WI38 (cell line): Measurements from ENCODE around the gene SDCBP2.
A peak's percentile ranks its signal among the peaks of the same experiment; 100 is the strongest.

Source experiments
- H3K4me3 ChIP-seq: 2 replicates; pipeline ENCODE4 v1.5.1; 2011; ENCODE audit warnings: low read depth, mild to moderate bottlenecking, control low read depth, low read length
- TF ChIP-seq, protein P1 (sequence below): IDR thresholded peaks from 2 replicates; pipeline ENCODE4 v1.5.1; 2012; ENCODE audit warnings: low read depth, mild to moderate bottlenecking, control low read depth, low read length

SDCBP2 gene

DNA sequence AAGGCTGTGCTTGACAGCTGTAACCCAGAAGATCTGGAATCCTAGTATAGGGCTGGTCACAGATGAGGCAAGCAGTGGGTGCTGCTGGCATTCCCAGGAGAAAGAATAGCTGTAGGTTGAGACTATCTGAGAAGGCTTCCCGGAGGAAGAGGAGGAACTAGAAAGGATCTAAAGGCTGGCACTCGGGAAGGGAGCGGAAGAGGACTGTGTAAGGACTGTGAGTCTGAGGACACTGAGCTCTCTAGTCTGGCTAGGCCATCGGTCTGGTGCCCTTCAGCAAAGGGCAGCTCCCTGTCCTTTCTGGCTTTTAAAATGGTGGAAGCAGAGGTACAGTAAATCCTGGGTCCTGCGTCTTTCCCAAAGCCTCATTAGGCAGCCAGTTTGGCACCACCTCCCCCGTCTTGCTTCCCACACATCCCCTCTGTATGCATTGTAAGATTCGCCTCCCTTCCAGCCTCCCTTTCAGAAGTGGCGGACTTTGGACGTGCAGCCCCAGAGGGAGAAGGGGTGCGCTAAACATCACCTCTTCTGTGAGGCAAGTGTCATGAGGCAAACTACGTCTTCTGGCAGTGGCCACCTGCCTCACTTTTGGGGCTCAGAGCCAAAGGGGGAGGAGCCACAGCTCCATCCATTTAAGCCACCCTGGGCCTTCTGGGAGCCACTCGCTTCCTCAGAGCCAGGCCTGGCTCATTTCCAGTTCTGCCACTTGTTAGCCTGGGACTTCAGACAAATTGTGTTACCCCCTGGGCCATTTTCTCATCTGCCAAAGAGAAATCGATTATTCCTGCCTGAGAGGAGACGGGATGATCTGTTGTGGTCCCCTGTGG, 54.2 kb downstream of the SDCBP2 start:
- no peak overlapping the region for H3K4me3 ChIP-seq
- TF ChIP-seq, protein P1, sequence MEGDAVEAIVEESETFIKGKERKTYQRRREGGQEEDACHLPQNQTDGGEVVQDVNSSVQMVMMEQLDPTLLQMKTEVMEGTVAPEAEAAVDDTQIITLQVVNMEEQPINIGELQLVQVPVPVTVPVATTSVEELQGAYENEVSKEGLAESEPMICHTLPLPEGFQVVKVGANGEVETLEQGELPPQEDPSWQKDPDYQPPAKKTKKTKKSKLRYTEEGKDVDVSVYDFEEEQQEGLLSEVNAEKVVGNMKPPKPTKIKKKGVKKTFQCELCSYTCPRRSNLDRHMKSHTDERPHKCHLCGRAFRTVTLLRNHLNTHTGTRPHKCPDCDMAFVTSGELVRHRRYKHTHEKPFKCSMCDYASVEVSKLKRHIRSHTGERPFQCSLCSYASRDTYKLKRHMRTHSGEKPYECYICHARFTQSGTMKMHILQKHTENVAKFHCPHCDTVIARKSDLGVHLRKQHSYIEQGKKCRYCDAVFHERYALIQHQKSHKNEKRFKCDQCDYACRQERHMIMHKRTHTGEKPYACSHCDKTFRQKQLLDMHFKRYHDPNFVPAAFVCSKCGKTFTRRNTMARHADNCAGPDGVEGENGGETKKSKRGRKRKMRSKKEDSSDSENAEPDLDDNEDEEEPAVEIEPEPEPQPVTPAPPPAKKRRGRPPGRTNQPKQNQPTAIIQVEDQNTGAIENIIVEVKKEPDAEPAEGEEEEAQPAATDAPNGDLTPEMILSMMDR, result no peak

DNA sequence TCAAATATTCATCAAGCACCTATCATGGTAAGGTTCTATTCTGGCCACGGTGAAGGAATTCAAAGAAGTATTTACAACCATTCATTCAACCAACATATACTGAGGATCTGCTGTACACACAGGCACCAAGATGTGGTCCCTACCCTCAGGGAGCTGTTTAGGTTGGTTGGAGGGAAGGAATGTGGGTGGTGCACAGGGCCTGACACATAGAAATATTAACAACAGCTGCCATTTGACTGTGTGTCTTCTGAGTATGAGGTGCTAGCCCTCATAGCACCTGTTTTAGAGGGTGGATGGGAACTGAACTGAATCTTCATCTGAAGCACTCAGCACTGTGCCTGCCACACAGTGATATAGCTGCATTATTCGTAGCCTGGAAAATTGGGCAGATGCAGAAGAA, 55.6 kb downstream of the SDCBP2 start:
- H3K4me3 ChIP-seq, result no peak overlapping the region
- TF ChIP-seq, protein P1, result no peak

DNA sequence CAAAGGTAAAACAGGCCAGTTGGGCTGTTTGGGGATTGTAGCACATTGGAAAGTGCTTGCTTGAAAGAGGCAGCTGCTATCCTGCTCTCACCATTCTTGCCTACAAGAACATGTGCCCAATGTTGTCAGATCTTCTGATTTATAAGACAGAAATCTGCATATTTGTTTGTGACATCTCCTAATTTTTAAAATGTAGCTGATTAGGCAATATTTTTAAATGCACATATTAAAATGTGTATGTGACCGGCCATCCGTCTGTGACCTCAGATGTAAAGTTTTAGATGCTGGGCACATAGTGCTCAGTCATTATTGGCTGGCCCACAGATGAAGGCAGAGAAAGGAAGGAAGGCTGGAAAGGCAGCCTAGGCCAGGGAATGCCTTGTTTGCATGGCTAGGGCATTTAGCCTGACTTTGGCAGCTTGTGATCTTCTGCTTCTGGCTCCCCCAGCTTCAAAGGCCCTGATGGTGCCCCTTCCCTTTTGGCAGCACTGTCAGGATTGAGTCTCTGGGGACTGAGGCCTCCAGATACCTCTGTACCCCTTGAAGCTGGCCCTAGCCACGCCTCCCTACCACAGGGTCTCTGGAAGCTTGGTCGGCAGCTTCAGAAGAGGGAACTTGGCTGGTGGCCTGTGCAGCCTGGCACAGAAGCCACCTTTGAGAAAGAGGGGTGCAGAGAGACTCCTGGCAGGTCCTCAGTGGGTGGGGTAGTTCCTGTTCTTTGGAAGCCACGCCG, 56.4 kb downstream of the SDCBP2 start:
- H3K4me3 ChIP-seq, result no peak overlapping the region
- TF ChIP-seq, protein P1, result no peak

DNA sequence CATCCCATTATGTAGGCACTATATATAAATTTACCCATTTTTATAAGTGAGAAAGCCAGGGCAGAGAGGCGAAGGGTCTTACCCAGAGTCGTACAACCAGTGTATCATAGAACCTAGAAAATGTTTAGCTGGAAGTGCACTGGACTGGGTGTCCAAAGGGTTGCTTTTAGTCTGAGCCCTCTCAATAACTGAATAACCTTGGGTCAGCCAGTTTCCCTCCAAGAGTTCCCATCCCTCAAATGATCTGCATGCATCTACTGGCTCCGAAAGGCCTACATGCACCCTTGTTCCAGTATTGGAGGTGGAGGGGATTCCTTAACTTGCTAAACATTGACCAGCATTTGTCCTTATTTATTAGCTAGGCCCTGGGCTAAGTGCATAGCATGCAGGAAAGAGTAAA, 59.1 kb downstream of the SDCBP2 start:
- TF ChIP-seq, protein P1, result no peak

DNA sequence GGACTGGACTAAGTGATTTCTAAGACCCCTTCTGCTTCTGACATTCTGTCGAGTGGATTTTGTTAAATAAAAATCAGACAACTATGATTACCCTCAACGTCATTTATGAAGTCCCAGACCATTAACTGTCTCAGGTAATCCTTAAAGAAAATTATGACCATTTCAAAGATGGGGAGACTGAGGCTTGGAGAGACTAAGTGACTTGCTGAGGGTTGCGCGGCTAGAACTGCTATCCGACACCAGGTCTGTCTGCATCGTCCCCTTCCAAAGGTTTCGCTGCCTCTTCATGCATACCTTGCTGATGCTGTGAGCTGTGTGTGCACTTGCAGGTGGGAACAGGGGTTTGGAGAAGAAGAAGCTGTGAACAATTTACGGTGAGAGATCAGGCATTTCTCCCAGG, 59.7 kb downstream of the SDCBP2 start:
- TF ChIP-seq, protein P1, result no peak
- no peak overlapping the region for H3K4me3 ChIP-seq

More for the DNA sequence above, 59.1 kb downstream of the SDCBP2 start:
- no peak overlapping the region for H3K4me3 ChIP-seq

DNA sequence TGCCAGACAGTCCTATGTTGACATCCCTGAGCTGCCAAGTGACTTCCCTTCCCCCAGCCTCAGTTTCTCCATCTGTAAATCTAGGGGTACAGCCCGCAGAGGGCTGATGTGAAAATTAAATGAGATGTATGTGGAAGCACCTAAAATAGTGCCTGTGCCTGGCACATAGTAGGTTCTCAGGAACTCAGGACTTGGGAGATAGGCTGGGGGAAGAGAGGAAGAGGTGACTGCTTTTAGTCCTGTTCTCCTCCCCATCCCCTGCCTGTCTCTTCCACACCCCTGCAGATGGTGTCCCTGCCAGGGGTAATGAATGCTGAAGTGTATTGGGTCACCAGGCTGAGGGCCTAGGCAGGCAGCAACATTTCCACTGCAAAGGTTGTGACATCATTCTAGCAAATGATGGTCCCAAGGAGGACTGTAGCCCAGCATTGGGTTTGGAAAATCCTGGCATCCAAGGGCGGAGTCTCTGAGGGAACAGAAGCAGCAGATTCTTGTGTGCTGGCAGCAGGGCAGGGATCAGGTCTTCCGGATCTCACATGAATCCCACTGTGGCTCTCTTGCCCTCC, 61.0 kb downstream of the SDCBP2 start:
- TF ChIP-seq, protein P1, result no peak
- no peak overlapping the region for H3K4me3 ChIP-seq

DNA sequence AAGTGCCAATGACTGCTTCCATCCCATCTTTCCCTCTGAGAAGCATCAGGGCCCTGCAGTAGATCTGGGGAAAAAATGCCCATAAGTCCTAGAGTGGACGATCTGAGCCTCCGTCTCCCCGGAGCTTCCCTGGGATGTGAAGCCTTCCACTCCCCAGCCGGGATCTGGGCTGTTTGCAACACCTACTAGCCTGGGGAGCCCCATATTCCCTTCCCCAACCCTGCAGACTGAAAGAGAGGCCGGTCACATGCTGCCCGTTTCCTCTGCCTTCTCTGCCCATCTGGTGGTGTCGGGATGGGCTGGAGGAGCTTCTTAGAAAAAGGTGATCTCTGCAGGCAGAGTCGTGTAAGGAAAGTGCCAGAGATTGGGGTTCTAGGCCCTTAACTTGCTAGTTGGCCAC, 61.8 kb downstream of the SDCBP2 start:
- TF ChIP-seq, protein P1, result no peak
- peak overlapping the region; percentile 76 for H3K4me3 ChIP-seq
